ENCODE results near the gene PALS2. TPM values are rescaled to one million over a fixed set of nuclear protein-coding genes. Genes with fewer than 3 reads are reported as not detected.

PALS2 gene
- total RNA-seq, 1 experiment from 2014 or later = 48.2 TPM

GRCh38 chr7:24545215-24545614 is 28.0 kb upstream of the PALS2 start:
- TF ChIP-seq SIN3A (IDR thresholded peaks at IDR 0.05; ENCODE audit: borderline replicate concordance, insufficient read depth, low read depth, low read length) (no peak), TCF7L2 (IDR thresholded peaks at IDR 0.05; ENCODE audit: low read depth, low read length) (no peak), POLR2AphosphoS5 (IDR thresholded peaks at IDR 0.05; ENCODE audit: low read depth, low read length) (no peak), CTCF (IDR thresholded peaks at IDR 0.05) (no peak), REST (IDR thresholded peaks at IDR 0.05; ENCODE audit: insufficient read depth in 1 of 2, low read depth in 2 of 2, low read length in 1 of 2) (no peak)
- DNase-seq (ENCODE audit: low read depth, low spot score) (no peak), ATAC-seq (no peak)
- H3K36me3 ChIP-seq (ENCODE audit: control insufficient read depth, insufficient read depth, low read length) = no peaks in the 10 kb centered on the region
- H3K4me3 ChIP-seq (ENCODE audit: low read depth in 2 of 2, low read length in 2 of 2) = no peak overlapping the region
- in situ Hi-C loops (cut with HindIII; ENCODE audit: low pct_unique_long_range_greater_than_20kb, low sequenced_read_pairs) (no loop called here), intact Hi-C loops (cut with micrococcal nuclease; ENCODE audit: unreplicated experiment) (no loop called here)
- POLR2A ChIA-PET = no interaction called here
- H3K27ac ChIP-seq (ENCODE audit: low read length) = no peak overlapping the region
- BruUV-seq (replicated peaks) = no TSS peak
- peaks cover 10% of the 10 kb centered on the region; the same call in 1 of the 2 replicates for H3K27me3 ChIP-seq (ENCODE audit: control insufficient read depth, insufficient read depth, low read length)
- CTCF ChIA-PET = no interaction called here
- no peaks in the 10 kb centered on the region for H3K9me3 ChIP-seq (ENCODE audit: control insufficient read depth, insufficient read depth, low read depth, low read length)
- no peaks in the 10 kb centered on the region for H3K4me1 ChIP-seq (ENCODE audit: control insufficient read depth, insufficient read depth, low read length)

GRCh38 chr7:24548390-24548789 is 24.9 kb upstream of the PALS2 start:
- ChIA-PET CTCF (no interaction called here), POLR2A (no interaction called here)
- Histone ChIP-seq H3K36me3 (ENCODE audit: control insufficient read depth, insufficient read depth, low read length) (no peaks in the 10 kb centered on the region), H3K4me3 (ENCODE audit: low read depth in 2 of 2, low read length in 2 of 2) (no peak overlapping the region), H3K27me3 (ENCODE audit: control insufficient read depth, insufficient read depth, low read length) (peaks cover 11% of the 10 kb centered on the region; the same call in 1 of the 2 replicates), H3K4me1 (ENCODE audit: control insufficient read depth, insufficient read depth, low read length) (no peaks in the 10 kb centered on the region), H3K27ac (ENCODE audit: low read length) (no peak overlapping the region), H3K9me3 (ENCODE audit: control insufficient read depth, insufficient read depth, low read depth, low read length) (no peaks in the 10 kb centered on the region)
- intact Hi-C loops (cut with micrococcal nuclease; ENCODE audit: unreplicated experiment) = no loop called here
- DNase-seq (ENCODE audit: low read depth, low spot score) = no peak
- ATAC-seq = no peak
- TF ChIP-seq REST (IDR thresholded peaks at IDR 0.05; ENCODE audit: insufficient read depth in 1 of 2, low read depth in 2 of 2, low read length in 1 of 2) (no peak), CTCF (IDR thresholded peaks at IDR 0.05) (no peak), SIN3A (IDR thresholded peaks at IDR 0.05; ENCODE audit: borderline replicate concordance, insufficient read depth, low read depth, low read length) (no peak)
- no TSS peak for BruUV-seq (replicated peaks)
- in situ Hi-C loops (cut with HindIII; ENCODE audit: low pct_unique_long_range_greater_than_20kb, low sequenced_read_pairs) = no loop called here

All from Panc1 (cell line).